ENCODE measurements around the gene FBXL16.

The FBXL16 gene

GRCh38 chr16:734981-735881 is 29.6 kb upstream of the FBXL16 start:
- DNase-seq = no peak

GRCh38 chr16:734208-734980 is 28.8 kb upstream of the FBXL16 start:
- DNase-seq = no peak

- no peak for DNase-seq
Measured at GRCh38 chr16:733382-734207, 28.0 kb upstream of the FBXL16 start.

GRCh38 chr16:732936-733335 is 27.3 kb upstream of the FBXL16 start:
- no peak for DNase-seq

GRCh38 chr16:732332-732731 is 26.7 kb upstream of the FBXL16 start:
- DNase-seq = no peak

- no peak for DNase-seq
Measured at GRCh38 chr16:730666-731509, 25.3 kb upstream of the FBXL16 start.

- no peak for DNase-seq
Measured at GRCh38 chr16:729768-730665, 24.4 kb upstream of the FBXL16 start.

GRCh38 chr16:728890-729744 is 23.5 kb upstream of the FBXL16 start:
- DNase-seq = no peak

GRCh38 chr16:728131-728889 is 22.7 kb upstream of the FBXL16 start:
- peak; percentile 33 for DNase-seq

- no peak for DNase-seq
Measured at GRCh38 chr16:727291-727977, 21.8 kb upstream of the FBXL16 start.

- DNase-seq = no peak
Measured at GRCh38 chr16:726438-727290, 21.1 kb upstream of the FBXL16 start, which contains the start of the genes CCDC78 and HAGHL. CCDC78 (minus strand) TSS chr16:726443; CDS start chr16:726367, 76 bp downstream. HAGHL (plus strand) TSS chr16:727106; CDS start chr16:727510, 404 bp downstream.

GRCh38 chr16:726188-726437 is 20.5 kb upstream of the FBXL16 start:
- no peak for DNase-seq

GRCh38 chr16:725463-726187 is 20.0 kb upstream of the FBXL16 start:
- DNase-seq = no peak

- DNase-seq = no peak
Measured at GRCh38 chr16:725041-725376, 19.4 kb upstream of the FBXL16 start.

GRCh38 chr16:724188-725040 is 18.8 kb upstream of the FBXL16 start:
- no peak for DNase-seq

GRCh38 chr16:723695-724094 is 18.1 kb upstream of the FBXL16 start:
- DNase-seq = no peak
